CD4-positive, alpha-beta T cell treated with Interleukin-21 for 1 hour (primary cell): ENCODE data around the gene XKR7.

Source experiments
- DNase-seq: peaks from one replicate; pipeline ENCODE4 v3.0.0-alpha.2; 2020

The XKR7 gene

GRCh38 chr20:32050851-32051556 is 83.1 kb downstream of the XKR7 start:
- DNase-seq = peak; percentile 24

GRCh38 chr20:32051720-32052089 is 83.8 kb downstream of the XKR7 start:
- DNase-seq = no peak

GRCh38 chr20:32052090-32052777 is 84.3 kb downstream of the XKR7 start, which contains the start of gene HCK:
TSS of gene HCK (plus strand) at chr20:32052242.
- DNase-seq = peak; percentile 24

GRCh38 chr20:32052778-32053362 is 84.9 kb downstream of the XKR7 start:
- DNase-seq = peak; percentile 41
